ENCODE results near the gene HOXD9. TPM values are rescaled to one million over a fixed set of nuclear protein-coding genes. Genes with fewer than 3 reads are reported as not detected.

HOXD9 gene
- total RNA-seq, 1 donor from 2014 or later = 1.5 TPM

GRCh38 chr2:176084611-176085119 is 37.9 kb upstream of the HOXD9 start:
- TF ChIP-seq, protein P1, sequence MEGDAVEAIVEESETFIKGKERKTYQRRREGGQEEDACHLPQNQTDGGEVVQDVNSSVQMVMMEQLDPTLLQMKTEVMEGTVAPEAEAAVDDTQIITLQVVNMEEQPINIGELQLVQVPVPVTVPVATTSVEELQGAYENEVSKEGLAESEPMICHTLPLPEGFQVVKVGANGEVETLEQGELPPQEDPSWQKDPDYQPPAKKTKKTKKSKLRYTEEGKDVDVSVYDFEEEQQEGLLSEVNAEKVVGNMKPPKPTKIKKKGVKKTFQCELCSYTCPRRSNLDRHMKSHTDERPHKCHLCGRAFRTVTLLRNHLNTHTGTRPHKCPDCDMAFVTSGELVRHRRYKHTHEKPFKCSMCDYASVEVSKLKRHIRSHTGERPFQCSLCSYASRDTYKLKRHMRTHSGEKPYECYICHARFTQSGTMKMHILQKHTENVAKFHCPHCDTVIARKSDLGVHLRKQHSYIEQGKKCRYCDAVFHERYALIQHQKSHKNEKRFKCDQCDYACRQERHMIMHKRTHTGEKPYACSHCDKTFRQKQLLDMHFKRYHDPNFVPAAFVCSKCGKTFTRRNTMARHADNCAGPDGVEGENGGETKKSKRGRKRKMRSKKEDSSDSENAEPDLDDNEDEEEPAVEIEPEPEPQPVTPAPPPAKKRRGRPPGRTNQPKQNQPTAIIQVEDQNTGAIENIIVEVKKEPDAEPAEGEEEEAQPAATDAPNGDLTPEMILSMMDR (conservative IDR thresholded peaks at IDR 0.05) = no peak
- H3K4me1 Mint-ChIP-seq (ENCODE audit: unreplicated experiment) = peaks cover 31% of the 10 kb centered on the region
- H3K9me3 Mint-ChIP-seq = no peaks in the 10 kb centered on the region
- peaks cover 97% of the 10 kb centered on the region for H3K27me3 Mint-ChIP-seq
- peak overlapping the region; percentile 51 for H3K4me3 Mint-ChIP-seq
- H3K36me3 Mint-ChIP-seq = no peaks in the 10 kb centered on the region
- DNase-seq (ENCODE audit: extremely low spot score, unreplicated experiment) = no peak
- no peak overlapping the region for H3K27ac Mint-ChIP-seq

DNA sequence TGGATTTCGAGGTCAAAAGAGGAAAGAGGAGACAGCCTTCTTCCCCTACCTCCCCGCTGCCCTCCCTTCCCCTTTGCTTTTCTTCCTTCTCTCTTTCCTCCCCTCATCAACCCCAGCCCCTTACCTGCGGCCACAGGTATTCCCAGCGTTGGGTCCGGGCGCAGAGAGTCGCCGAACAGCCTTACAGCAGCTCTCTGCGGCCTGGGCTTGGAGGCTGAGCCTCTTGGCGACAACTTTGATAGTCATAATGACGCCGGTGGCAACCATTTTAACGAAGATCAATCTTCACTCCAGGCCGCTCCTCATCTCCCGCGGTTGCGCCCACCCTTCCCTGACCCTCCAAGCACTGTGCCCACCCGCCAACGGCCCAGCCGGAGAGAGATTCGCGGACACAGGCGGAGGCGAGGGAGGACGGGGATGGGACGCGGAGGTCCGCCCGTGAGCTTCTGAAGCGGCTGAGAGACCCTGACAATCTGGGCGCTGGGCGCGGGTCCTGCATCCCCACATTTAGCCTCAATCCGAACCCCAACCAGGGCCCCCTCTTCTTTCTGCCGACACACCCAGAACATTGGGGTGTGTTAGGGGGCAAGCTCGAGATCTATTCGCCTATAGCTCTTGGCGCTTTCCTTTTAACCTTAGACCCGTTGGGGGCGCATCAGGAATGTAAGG is 37.3 kb upstream of the HOXD9 start:
- TF ChIP-seq, protein P1 (conservative IDR thresholded peaks at IDR 0.05) = no peak
- Mint-ChIP-seq H3K36me3 (no peaks in the 10 kb centered on the region), H3K4me3 (peak overlapping the region; percentile 51), H3K9me3 (no peaks in the 10 kb centered on the region), H3K4me1 (ENCODE audit: unreplicated experiment) (peaks cover 31% of the 10 kb centered on the region), H3K27ac (no peak overlapping the region), H3K27me3 (peaks cover 100% of the 10 kb centered on the region)
- peak; percentile 66 for DNase-seq (ENCODE audit: extremely low spot score, unreplicated experiment)

DNA sequence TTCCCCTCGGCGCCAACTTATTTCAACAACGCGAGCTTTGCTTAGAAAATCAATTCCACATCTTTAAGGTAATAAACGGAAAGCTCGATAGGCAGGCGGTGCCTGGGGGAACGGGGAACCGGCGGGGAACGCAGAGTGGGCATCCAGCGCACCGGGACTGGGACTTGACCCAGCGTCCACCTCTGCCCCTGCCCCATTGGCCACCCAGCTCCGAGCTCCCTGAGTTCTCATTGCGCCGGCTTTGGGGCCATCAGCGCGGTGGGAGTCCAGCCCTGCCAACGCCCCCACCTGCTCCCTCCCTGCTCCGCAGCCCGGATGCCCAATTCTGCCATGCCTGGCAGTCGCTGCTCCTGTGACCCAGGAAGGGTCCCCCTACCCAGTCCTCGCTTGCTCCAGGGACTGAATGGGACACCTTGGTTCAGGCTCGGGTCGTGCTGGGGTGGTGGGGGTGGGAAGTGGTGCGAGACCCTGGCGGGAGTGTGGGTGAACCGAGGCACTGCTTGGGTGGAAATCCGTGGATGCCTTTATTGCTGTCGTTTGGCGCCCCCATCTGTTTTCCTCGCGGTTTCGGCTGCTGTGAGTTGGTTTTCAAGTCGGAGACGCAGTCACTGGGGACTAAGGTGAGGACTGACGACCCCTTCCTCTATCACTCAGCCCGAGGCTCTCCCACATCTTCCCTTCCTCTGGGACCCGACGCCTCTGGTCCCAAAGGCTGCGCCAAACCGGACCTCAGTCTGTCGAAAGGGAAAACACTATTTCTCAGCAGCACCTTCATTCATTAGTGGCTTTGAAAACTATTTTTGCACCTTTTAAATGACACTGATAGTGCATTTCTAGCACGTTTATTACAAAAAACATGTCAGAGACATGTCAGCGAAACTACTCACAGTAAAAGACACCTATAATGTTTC is 36.4 kb upstream of the HOXD9 start:
- peak overlapping the region; percentile 58 for H3K4me3 Mint-ChIP-seq
- peaks cover 100% of the 10 kb centered on the region for H3K27me3 Mint-ChIP-seq
- TF ChIP-seq, protein P1 (conservative IDR thresholded peaks at IDR 0.05) = peak; percentile 73
- DNase-seq (ENCODE audit: extremely low spot score, unreplicated experiment) = peak; percentile 70
- no peaks in the 10 kb centered on the region for H3K36me3 Mint-ChIP-seq
- H3K4me1 Mint-ChIP-seq (ENCODE audit: unreplicated experiment) = peaks cover 28% of the 10 kb centered on the region
- no peak overlapping the region for H3K27ac Mint-ChIP-seq
- H3K9me3 Mint-ChIP-seq = no peaks in the 10 kb centered on the region

DNA sequence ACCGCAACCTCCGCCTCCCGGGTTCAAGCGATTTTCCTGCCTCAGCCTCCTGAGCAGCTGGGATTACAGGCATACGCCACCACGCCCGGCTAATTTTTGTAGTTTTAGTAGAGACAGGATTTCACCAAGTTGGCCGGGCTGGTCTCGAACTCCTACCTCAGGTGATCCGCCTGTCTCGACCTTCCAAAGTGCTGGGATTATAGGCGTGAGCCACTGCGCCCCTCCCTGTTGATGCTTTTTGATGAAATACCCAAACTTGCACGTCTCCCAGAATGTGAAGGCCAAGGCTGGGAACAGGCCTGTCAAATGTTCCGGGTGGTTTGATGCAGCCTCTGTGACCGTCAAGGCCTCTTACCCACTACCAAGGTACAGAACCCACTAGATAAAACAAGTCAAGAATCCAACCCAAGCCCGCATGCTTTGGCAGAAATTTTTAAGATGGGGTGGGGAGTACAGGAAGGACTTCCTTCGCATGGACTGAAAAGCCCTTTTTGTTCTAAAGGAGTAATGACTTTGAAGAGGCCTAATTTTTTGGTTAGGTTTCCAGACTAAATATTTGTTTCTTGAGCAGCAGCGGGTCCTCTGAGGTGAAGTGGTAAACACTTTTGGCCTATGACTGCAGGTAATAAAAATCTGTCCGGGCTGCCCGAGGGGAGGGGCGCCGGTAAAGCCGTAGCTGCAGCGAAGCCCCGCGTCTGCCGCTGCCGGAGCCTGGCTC is 35.0 kb upstream of the HOXD9 start:
- Mint-ChIP-seq H3K27ac (no peak overlapping the region), H3K4me1 (ENCODE audit: unreplicated experiment) (peaks cover 34% of the 10 kb centered on the region), H3K36me3 (no peaks in the 10 kb centered on the region), H3K9me3 (no peaks in the 10 kb centered on the region), H3K27me3 (peaks cover 98% of the 10 kb centered on the region), H3K4me3 (peak overlapping the region; percentile 91)
- DNase-seq (ENCODE audit: extremely low spot score, unreplicated experiment) = no peak
- TF ChIP-seq, protein P1 (conservative IDR thresholded peaks at IDR 0.05) = no peak
